GM21423 (cell line): ENCODE measurements around the gene BTNL8.

Experiments used
- ATAC-seq: cut with Tn5 transposase; IDR thresholded peaks from one replicate; pipeline ENCODE4 v1.9.1; 2021; ENCODE audit warnings: mild to moderate bottlenecking, moderate library complexity; ENCODE audit not compliant: unreplicated experiment

Gene BTNL8

GRCh38 chr5:180950291-180950949, 51.5 kb downstream of the BTNL8 start:
- no peak for ATAC-seq

GRCh38 chr5:180959661-180960060, 60.7 kb downstream of the BTNL8 start:
- no peak for ATAC-seq

GRCh38 chr5:180960209-180960608, 61.2 kb downstream of the BTNL8 start:
- no peak for ATAC-seq

DNA sequence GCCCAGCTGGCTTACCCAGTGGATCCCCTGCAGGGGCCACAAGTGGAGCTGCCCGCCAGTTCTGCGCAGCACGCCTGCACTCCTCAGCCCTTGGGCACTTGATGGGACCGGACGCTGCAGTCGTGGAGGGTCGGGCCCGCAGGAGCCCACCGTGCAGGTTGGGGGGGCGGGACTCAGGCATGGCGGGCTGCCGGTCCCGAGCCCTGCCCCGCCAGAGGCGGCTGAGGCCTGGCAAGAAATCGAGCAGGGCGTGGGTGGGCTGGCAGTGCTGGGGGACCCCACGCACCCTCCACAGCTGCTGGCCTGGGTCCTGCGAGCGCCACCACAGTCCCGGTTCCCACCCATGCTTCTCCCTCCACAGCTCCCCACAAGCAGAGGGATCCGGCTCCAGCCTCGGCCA, 70.4 kb downstream of the BTNL8 start:
- no peak for ATAC-seq

GRCh38 chr5:180970336-180970735, 71.4 kb downstream of the BTNL8 start:
- ATAC-seq = no peak

- ATAC-seq = no peak
These were observed 71.9 kb downstream of the BTNL8 start for GRCh38 chr5:180970875-180971274.

GRCh38 chr5:180974612-180975315, 75.8 kb downstream of the BTNL8 start:
- peak; percentile 30 for ATAC-seq

DNA sequence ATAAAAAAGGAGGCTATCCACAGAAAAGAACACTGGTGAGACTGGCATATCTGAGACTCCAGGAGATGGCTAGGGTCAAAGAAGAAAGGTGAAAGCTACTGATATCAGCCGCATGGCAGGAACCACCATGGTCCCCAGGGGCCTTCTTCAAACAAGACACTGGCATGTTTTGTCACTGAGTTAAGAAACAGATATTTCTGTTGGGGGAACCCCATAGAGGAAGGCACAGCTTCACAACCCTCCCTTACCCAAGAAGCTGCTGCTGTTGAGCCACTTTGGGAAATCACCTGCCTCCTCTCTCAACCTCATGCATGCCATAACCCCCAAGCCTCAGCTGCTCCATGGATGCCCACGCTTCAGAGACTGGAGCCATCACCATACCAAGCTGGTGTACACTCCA, 76.4 kb downstream of the BTNL8 start:
- peak; percentile 93 for ATAC-seq

- ATAC-seq = no peak
These were observed 77.6 kb downstream of the BTNL8 start for GRCh38 chr5:180976518-180976917.

DNA sequence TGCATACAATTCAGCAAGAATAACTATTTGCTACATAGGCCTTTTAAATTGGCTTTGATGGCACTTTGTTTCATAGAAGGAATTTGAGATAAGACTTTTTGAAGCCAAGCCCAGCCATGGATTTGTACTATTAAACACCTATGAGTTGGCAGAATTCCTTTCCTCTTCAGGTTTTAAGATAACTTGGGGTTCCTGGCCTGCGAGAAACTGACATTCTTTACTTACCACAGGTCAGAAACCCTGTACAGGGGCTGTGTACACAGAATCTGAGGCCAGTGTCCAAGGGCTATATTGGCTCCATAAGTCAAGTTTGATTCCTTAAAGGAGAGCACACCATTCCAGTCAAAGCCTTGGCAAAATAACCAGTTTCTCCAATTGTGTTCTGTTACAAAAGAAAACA, 78.9 kb downstream of the BTNL8 start:
- ATAC-seq = no peak

GRCh38 chr5:180982008-180982741, 83.2 kb downstream of the BTNL8 start:
- no peak for ATAC-seq

- ATAC-seq = no peak
These were observed 89.1 kb downstream of the BTNL8 start for GRCh38 chr5:180988016-180988415.

DNA sequence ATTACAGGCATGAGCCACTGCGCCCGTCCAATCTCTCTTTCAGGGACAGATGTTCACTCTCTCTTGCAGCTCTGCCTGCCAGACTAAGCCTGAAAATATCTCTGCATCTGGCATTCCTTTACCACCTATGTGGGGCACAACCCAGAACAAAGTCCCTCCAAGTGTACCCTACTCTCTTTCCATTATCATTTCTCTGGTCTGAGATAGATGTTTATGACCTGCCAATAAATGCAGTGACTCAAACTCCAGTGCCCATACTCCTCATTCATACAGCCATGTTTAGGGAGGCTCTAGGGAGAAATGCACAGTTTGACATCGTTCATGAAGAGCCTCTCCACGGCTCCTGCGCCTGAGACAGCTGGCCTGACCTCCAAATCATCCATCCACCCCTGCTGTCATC, 89.6 kb downstream of the BTNL8 start, which contains the start of gene BTNL3:
BTNL3 (plus strand) TSS at position 255 of the 400 bp plus-strand sequence. CDS start 183 bp downstream, outside the sequence.
- ATAC-seq = no peak

- ATAC-seq = no peak
These were observed 91.3 kb downstream of the BTNL8 start for GRCh38 chr5:180990086-180990881.

DNA sequence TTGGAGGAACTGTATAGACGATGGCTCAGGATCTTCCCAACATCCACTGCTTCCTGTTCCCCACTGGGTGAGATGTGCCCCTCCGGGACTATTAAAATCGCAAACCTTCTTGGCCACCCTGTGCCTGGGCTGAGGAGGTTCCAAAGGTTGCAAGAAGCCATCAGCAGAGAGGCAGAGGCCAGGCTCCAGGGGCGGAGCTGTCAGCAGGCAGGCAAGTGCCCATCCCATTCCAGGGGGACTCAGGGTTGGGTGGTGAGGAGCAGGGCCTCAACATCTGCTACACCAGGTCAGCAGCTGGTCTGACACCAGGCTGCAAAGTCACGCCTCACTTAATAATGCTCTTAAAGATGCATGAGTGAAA, 91.9 kb downstream of the BTNL8 start:
- no peak for ATAC-seq
